GM19452 (cell line): Measurements from ENCODE around the gene SLC13A1.
A peak's percentile ranks its signal among the peaks of the same experiment; 100 is the strongest.

Source experiments
- ATAC-seq: cut with Tn5 transposase; IDR thresholded peaks from one replicate; pipeline ENCODE4 v1.9.1; 2021; ENCODE audit not compliant: unreplicated experiment

The SLC13A1 gene

GRCh38 chr7:123198668-123199652 is 809 bp downstream of the SLC13A1 start:
- ATAC-seq = no peak

- ATAC-seq = no peak
Observed at GRCh38 chr7:123198111-123198510, 1.7 kb downstream of the SLC13A1 start.

- no peak for ATAC-seq
Observed at GRCh38 chr7:123193235-123193634, 6.5 kb downstream of the SLC13A1 start.

- no peak for ATAC-seq
Observed at GRCh38 chr7:123191132-123191531, 8.6 kb downstream of the SLC13A1 start.

- ATAC-seq = peak; percentile 93
Observed at GRCh38 chr7:123190109-123190831, 9.5 kb downstream of the SLC13A1 start.

- no peak for ATAC-seq
Observed at GRCh38 chr7:123185756-123186155, 14.0 kb downstream of the SLC13A1 start.

GRCh38 chr7:123184271-123184670 is 15.5 kb downstream of the SLC13A1 start:
- no peak for ATAC-seq

GRCh38 chr7:123183431-123183830 is 16.3 kb downstream of the SLC13A1 start:
- no peak for ATAC-seq

- no peak for ATAC-seq
Observed at GRCh38 chr7:123177442-123177841, 22.3 kb downstream of the SLC13A1 start.

GRCh38 chr7:123170333-123171246 is 29.2 kb downstream of the SLC13A1 start:
- no peak for ATAC-seq

- no peak for ATAC-seq
Observed at GRCh38 chr7:123169065-123169464, 30.7 kb downstream of the SLC13A1 start.

- ATAC-seq = no peak
Observed at GRCh38 chr7:123157606-123158005, 42.2 kb downstream of the SLC13A1 start.

GRCh38 chr7:123155571-123155970 is 44.2 kb downstream of the SLC13A1 start:
- no peak for ATAC-seq

GRCh38 chr7:123154231-123154860 is 45.4 kb downstream of the SLC13A1 start:
- peak; percentile 98 for ATAC-seq

GRCh38 chr7:123151443-123151842 is 48.3 kb downstream of the SLC13A1 start:
- ATAC-seq = no peak

GRCh38 chr7:123148813-123149212 is 51.0 kb downstream of the SLC13A1 start:
- no peak for ATAC-seq

GRCh38 chr7:123143252-123144006 is 56.3 kb downstream of the SLC13A1 start:
- no peak for ATAC-seq

- ATAC-seq = no peak
Observed at GRCh38 chr7:123140561-123140960, 59.2 kb downstream of the SLC13A1 start.

GRCh38 chr7:123135960-123136359 is 63.8 kb downstream of the SLC13A1 start:
- no peak for ATAC-seq

- ATAC-seq = no peak
Observed at GRCh38 chr7:123133924-123134323, 65.8 kb downstream of the SLC13A1 start.
